ENCODE data around the gene SRCIN1. TPM values are rescaled to one million over a fixed set of nuclear protein-coding genes. Genes with fewer than 3 reads are reported as not detected.
A peak's percentile ranks its signal among the peaks of the same experiment; 100 is the strongest.

The SRCIN1 gene
- total RNA-seq, 1 experiment from 2014 or later, result 0.02 TPM

- H3K27me3 ChIP-seq, result 0 out of 2 replicates have a peak, but pooled peaks cover 5% of the 10 kb centered on the region
Measured at GRCh38 chr17:38562215-38562569, 43.6 kb downstream of the SRCIN1 start.

DNA sequence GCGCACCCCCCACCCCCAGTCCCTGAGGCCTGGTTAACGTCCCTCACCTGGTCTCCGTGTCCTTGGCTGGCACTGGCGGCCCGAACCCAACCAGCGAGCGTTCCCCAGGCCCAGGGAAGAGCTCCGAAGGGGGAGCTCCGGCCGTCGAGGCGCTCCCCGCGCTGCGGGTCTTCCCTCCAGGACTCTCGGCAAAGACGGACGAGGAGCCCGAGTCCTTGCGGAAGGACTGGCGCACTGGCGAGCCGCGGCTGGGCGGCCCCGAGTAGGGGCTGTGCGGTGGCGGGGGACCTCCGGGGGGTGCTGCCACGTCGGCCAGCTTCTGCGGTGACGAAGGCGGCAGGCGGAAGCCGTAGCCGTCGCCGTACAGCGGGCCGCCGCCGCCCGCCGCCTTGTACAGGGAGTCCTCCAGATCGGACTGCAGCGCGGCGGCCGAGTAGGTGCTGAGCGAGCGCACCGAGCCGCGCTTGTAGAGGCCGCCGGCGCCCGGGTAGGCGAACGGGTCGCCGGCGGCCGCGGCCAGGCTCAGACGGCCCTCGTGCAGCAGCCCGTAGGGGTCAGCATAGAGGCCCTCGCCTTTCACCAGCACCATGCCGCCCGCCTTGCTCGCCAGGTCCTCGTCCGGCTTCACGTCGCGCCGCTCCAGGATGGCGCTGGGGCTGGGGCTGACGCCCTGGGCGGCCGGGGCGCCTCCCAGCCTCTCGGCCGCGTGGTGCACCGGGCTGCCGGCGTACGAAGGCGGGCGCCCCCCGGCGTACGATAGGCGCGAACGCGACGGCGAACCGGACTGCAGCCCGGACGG is 44.1 kb downstream of the SRCIN1 start:
- no peak for DNase-seq
- no peaks in the 10 kb centered on the region for H3K4me1 ChIP-seq
- no peaks in the 10 kb centered on the region for H3K36me3 ChIP-seq
- no peaks in the 10 kb centered on the region for H3K9me3 ChIP-seq (replicated peaks)
- H3K4me3 ChIP-seq, result no peak overlapping the region
- no peak overlapping the region for H3K27ac ChIP-seq
- H3K27me3 ChIP-seq, result 0 out of 2 replicates have a peak, but pooled peaks cover 5% of the 10 kb centered on the region

More at GRCh38 chr17:38562215-38562569, 43.6 kb downstream of the SRCIN1 start:
- Histone ChIP-seq H3K27ac (no peak overlapping the region), H3K4me3 (no peak overlapping the region), H3K36me3 (no peaks in the 10 kb centered on the region), H3K9me3 (replicated peaks) (no peaks in the 10 kb centered on the region), H3K4me1 (no peaks in the 10 kb centered on the region)
- no peak for DNase-seq

DNA sequence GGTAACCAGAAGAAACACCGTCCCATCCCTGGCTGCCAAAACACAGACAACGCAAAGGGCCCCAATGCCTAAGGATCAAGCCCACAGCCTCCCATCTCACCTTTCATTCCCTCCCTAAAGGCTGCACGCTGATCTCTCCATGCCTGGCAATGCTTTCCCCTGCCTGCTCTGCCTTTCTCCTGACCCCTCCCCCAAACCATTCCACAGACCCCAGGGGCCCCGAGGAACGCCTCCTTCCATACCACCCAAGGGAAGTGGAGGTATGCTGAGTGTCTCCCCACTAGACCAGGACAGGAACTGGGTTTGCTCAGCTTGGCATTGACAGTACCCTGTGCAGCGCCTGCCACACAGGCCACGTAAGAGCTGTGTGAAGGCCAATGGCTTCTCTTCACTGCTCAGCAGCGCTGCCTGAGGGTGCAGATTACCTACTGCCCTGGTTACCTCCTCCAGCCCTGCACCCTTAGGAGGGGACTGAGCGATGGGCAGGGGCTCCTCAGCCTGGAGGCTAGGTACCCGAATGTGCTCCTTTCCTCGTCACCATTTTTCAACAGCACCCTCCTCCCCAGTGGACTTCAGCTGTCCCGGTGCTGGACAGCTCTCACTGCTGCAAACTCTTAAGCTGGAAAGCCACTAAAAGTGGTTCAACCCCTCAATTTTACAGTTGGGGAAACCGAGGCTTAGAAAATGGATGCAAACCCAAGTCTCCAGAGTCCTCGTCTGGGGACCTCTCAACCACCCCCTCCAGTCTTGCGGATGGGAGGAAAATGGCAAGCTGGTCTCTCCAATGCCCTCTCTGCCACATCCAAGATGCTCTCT is 45.0 kb downstream of the SRCIN1 start:
- Histone ChIP-seq H3K4me1 (no peaks in the 10 kb centered on the region), H3K4me3 (no peak overlapping the region), H3K27ac (no peak overlapping the region), H3K27me3 (0 out of 2 replicates have a peak, but pooled peaks cover 2% of the 10 kb centered on the region), H3K9me3 (replicated peaks) (no peaks in the 10 kb centered on the region), H3K36me3 (no peaks in the 10 kb centered on the region)
- no peak for DNase-seq

DNA sequence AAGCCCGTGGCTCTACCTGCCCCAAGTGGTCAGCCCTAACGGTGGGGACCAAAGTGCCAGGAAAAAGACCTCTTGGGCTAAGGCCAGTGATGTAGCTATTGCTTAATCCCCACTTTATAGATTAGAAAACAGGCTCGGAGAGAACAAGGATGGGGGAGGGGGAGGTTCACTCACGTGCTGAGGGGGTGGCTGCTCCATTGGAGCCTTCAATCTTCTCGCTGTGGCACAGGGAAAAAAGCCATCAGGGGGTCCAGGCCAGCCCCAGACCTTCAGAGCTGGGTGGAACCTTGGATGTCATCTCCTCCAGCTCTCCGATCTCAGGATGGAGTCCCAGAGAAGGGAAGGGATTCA is 45.9 kb downstream of the SRCIN1 start:
- 0 out of 2 replicates have a peak, but pooled peaks cover 2% of the 10 kb centered on the region for H3K27me3 ChIP-seq
- H3K4me1 ChIP-seq, result no peaks in the 10 kb centered on the region

DNA sequence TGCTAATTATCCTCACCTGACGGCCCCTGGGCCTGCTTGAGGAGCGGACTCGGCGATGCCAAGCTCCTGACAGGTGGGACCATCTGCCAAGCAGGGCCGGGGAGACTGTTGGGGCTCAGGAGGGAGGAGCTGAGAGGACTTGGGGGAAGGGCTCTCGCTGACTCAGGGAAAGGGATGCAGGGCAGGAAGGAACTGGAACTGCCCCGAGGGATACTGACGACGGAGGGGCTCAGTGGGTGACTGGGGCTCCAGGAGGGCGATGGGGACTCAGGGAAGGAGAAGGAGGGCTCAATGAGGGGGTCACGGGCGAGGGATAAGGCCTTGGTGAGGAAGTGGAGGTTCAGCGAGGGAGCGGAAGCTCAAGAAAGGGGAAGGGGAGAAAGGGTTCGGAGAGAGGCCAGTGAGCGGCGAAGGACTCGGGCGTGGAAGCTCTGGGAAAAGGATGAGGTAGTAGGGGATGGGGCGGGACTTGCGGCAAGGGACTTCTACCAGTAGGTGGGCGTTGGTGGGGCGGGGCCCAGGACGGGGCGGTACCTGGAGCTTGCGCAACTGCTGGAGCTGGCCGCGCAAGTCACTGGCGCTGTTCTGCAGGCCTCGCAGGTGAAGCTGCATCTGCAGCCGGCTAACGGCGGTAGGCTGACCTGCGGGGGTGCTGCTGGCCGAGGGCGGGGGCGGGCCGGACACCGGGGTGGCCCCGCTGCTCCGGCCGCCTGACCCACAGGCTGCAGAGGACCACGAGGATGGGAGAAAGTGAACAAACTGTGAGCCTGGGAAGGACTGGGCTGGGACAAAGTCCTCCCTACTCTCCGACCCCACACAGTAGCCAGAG is 46.5 kb downstream of the SRCIN1 start:
- peak; percentile 47 to 61 for DNase-seq
- Histone ChIP-seq H3K27me3 (0 out of 2 replicates have a peak, but pooled peaks cover under 1% of the 10 kb centered on the region), H3K36me3 (no peaks in the 10 kb centered on the region)

More for the DNA sequence above, 45.9 kb downstream of the SRCIN1 start:
- Histone ChIP-seq H3K27ac (no peak overlapping the region), H3K36me3 (no peaks in the 10 kb centered on the region), H3K4me3 (no peak overlapping the region), H3K9me3 (replicated peaks) (no peaks in the 10 kb centered on the region)
- no peak for DNase-seq

GRCh38 chr17:38558728-38559050 is 47.1 kb downstream of the SRCIN1 start:
- H3K27me3 ChIP-seq, result no peaks in the 10 kb centered on the region
- no peak for DNase-seq
- H3K9me3 ChIP-seq (replicated peaks), result no peaks in the 10 kb centered on the region
- H3K4me1 ChIP-seq, result peaks cover 3% of the 10 kb centered on the region; the same call in 1 of the 2 replicates
- H3K27ac ChIP-seq, result no peak overlapping the region
- H3K4me3 ChIP-seq, result peak overlapping the region; percentile 42
- H3K36me3 ChIP-seq, result no peaks in the 10 kb centered on the region

More for the DNA sequence above, 46.5 kb downstream of the SRCIN1 start:
- H3K9me3 ChIP-seq (replicated peaks), result no peaks in the 10 kb centered on the region
- no peak overlapping the region for H3K27ac ChIP-seq
- H3K4me1 ChIP-seq, result peaks cover 3% of the 10 kb centered on the region; the same call in 1 of the 2 replicates
- peak overlapping the region; percentile 18; the same call in 1 of the 2 replicates for H3K4me3 ChIP-seq

- Histone ChIP-seq H3K27ac (no peak overlapping the region), H3K4me1 (peaks cover 3% of the 10 kb centered on the region; the same call in 1 of the 2 replicates), H3K36me3 (no peaks in the 10 kb centered on the region), H3K27me3 (no peaks in the 10 kb centered on the region), H3K4me3 (peak overlapping the region; percentile 42), H3K9me3 (replicated peaks) (no peaks in the 10 kb centered on the region)
- peak; percentile 85 to 90 for DNase-seq
Measured at GRCh38 chr17:38557836-38558727, 47.7 kb downstream of the SRCIN1 start.

DNA sequence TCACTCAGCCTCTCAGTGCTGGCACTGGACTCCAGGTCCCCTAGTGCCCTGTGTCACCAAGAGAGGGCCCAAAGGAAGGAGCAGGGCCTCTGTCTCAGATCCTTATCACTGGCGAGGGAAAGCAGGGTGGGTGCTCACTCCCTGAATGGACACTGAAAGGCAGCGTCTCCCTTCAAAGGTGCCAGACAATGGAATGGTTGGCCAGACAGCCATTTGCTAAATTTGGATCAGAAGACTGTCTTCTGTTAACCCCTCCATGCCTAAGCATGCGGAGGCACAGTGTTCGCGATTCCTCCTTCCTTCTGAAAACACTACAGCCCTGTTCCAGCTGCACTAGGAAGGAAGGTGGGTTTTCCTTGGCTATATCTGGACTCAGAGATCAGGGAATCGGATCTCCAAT is 48.4 kb downstream of the SRCIN1 start:
- Histone ChIP-seq H3K4me1 (peaks cover 3% of the 10 kb centered on the region; the same call in 1 of the 2 replicates), H3K27ac (no peak overlapping the region), H3K27me3 (no peaks in the 10 kb centered on the region), H3K36me3 (no peaks in the 10 kb centered on the region), H3K9me3 (replicated peaks) (no peaks in the 10 kb centered on the region), H3K4me3 (no peak overlapping the region)
- DNase-seq, result no peak

- H3K9me3 ChIP-seq (replicated peaks), result no peaks in the 10 kb centered on the region
- peaks cover 3% of the 10 kb centered on the region; the same call in 1 of the 2 replicates for H3K4me1 ChIP-seq
- no peak overlapping the region for H3K27ac ChIP-seq
- H3K4me3 ChIP-seq, result no peak overlapping the region
- no peaks in the 10 kb centered on the region for H3K27me3 ChIP-seq
- H3K36me3 ChIP-seq, result no peaks in the 10 kb centered on the region
- no peak for DNase-seq
Measured at GRCh38 chr17:38556239-38556638, 49.5 kb downstream of the SRCIN1 start.

DNA sequence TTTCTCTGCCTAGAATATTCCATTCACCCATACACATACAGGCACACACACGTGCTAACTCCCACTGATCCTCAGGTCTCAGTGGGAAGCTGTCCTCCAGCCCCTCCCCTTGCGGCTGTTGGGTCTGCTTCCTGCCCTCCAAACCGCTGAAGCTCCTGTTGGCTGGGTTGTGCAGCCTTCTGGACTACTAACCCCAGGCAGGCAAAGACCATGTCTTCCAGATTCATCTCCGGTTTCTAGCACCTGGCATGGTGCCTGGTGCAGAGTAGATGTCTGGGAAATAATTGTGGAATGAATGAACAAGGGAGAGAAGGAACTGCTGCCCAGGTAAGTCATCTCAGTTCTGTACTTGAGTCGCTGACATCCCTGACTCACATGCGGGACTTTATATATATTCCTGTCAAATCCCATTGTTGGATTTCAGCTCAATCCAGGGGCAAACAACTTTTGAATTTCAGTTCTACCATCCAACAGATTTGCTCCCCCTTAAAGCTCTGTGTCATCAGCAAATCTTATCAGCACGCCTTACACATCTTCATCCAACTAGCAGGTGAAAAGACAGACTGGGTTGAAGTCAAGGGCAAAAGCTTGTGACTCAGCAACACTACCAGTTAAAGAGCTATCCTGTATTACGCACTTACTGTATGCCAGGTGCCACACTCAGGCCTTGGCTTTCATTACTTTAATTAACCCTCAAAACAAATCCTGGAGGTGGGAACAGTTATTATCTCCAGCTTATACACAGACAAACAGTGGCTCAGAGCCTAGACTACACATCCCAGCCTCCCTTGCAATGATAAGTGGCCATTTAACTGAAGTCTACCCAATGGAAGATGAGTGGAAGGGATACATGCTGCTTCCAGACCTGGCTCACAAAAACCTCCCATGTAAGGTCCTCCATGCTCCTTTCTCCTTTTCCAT is 51.1 kb downstream of the SRCIN1 start:
- Histone ChIP-seq H3K9me3 (replicated peaks) (no peaks in the 10 kb centered on the region), H3K36me3 (no peaks in the 10 kb centered on the region), H3K27me3 (no peaks in the 10 kb centered on the region), H3K4me3 (no peak overlapping the region), H3K4me1 (peaks cover 3% of the 10 kb centered on the region; the same call in 1 of the 2 replicates), H3K27ac (no peak overlapping the region)
- DNase-seq, result peak; percentile 34 to 62

- DNase-seq, result no peak
- no peaks in the 10 kb centered on the region for H3K9me3 ChIP-seq (replicated peaks)
- no peak overlapping the region for H3K4me3 ChIP-seq
- H3K4me1 ChIP-seq, result peaks cover 3% of the 10 kb centered on the region; the same call in 1 of the 2 replicates
- no peaks in the 10 kb centered on the region for H3K36me3 ChIP-seq
- H3K27me3 ChIP-seq, result no peaks in the 10 kb centered on the region
- H3K27ac ChIP-seq, result no peak overlapping the region
Measured at GRCh38 chr17:38552343-38552742, 53.4 kb downstream of the SRCIN1 start.

DNA sequence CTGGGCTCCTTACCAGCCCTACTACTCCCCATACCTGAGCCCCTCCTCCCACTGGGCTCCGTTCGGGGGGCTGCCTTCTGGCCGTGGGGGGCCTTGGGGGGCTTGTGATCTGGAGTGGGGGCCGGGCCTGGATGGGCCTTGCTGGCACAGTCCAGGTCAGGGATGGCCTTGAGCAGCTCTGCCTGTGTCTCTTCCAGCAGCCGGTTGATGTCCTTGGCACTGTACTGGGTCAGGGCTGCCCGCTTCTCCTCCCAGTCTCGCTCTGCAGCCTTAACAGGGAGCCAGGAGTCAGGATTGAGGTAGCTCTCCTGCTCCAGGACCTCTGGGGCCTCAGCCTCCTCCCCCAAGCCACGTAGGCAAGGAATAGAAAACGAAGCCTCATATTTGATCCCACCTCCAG is 54.6 kb downstream of the SRCIN1 start:
- DNase-seq, result no peak
- no peaks in the 10 kb centered on the region for H3K36me3 ChIP-seq
- H3K9me3 ChIP-seq (replicated peaks), result no peaks in the 10 kb centered on the region
- H3K27ac ChIP-seq, result no peak overlapping the region
- H3K4me1 ChIP-seq, result peaks cover 3% of the 10 kb centered on the region; the same call in 1 of the 2 replicates
- H3K27me3 ChIP-seq, result no peaks in the 10 kb centered on the region
- no peak overlapping the region for H3K4me3 ChIP-seq

DNA sequence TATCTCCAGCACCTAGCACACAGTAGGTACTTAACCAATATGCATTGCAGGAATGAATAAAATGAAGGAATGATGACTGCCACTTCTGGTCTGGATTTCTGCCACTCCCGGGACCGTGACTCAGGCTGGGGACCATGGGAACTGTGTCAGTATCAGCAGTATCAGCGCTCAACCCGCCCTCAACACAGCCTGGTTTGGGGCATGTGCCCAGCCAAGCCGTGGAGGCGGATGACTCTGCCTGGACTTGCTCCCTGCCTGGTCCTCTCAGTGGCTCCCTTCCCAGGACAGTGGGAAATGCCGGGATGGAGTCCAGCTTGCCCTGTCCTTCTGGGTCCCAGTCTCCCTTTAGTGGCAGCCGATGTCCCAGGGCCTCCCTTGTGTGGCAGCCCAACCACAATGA is 55.1 kb downstream of the SRCIN1 start:
- Histone ChIP-seq H3K27me3 (no peaks in the 10 kb centered on the region), H3K27ac (no peak overlapping the region), H3K36me3 (no peaks in the 10 kb centered on the region), H3K4me1 (peaks cover 3% of the 10 kb centered on the region; the same call in 1 of the 2 replicates), H3K4me3 (no peak overlapping the region), H3K9me3 (replicated peaks) (no peaks in the 10 kb centered on the region)
- no peak for DNase-seq

Measured in SJCRH30 (cell line).